H1 (cell line): Measurements from ENCODE around the gene MRPS17. TPM values are rescaled to one million over a fixed set of nuclear protein-coding genes. Genes with fewer than 3 reads are reported as not detected.

Experiments used
- CHD7 ChIP-seq: fragments of 300-600 bp; sonication (generic); IDR thresholded peaks from 2 replicates; pipeline ENCODE4 v1.7.1; 2012; ENCODE audit warnings: low read length, moderate library complexity, mild to moderate bottlenecking, inconsistent platforms; ENCODE audit not compliant: insufficient replicate concordance
- EP300 ChIP-seq, 2 experiments: IDR thresholded peaks; 1 replicate in 1 of 2; 2 replicates in 1 of 2; pipeline ENCODE4 v1.6.1; 2011 to 2012; ENCODE audit warnings: low read depth in 2 of 2, low read length in 2 of 2, mild to moderate bottlenecking in 2 of 2, borderline replicate concordance in 1 of 2, inconsistent platforms in 1 of 2, moderate library complexity in 1 of 2
- GABPA ChIP-seq: IDR thresholded peaks from 2 replicates; pipeline ENCODE4 v1.6.1; 2011; ENCODE audit warnings: mild to moderate bottlenecking, low read length, moderate library complexity, borderline replicate concordance; ENCODE audit not compliant: insufficient read depth
- TBP ChIP-seq: IDR thresholded peaks from 2 replicates; pipeline ENCODE4 v1.6.1; 2011; ENCODE audit warnings: low read depth, low read length, improper control_type of control experiment
- polyA plus RNA-seq, 7 experiments: library from polyadenylated mRNA; depleted of rRNA in 3 of 7; stranded (reverse) in 5 of 7; unstranded in 2 of 7; fragments of >200 nt in 5 of 7; fragments of 200-250 nt in 2 of 7; gene quantifications; 1 replicate in 5 of 7; 2 replicates in 1 of 7; 4 replicates in 1 of 7; pipeline versions ENCODE4 v1.2.1 to v1.2.3, GENCODE V29; 2011 to 2013; ENCODE audit warnings: missing spikeins in 2 of 7, mixed read lengths in 2 of 7
- total RNA-seq: library from RNA; stranded (reverse); fragmentation: NEBNext Ultra II Directional; extraction: Animal tissue kit (Norgen Biotek cat#: 25700); gene quantifications from 2 replicates; pipeline ENCODE4 v1.2.1, GENCODE V29; 2021

MRPS17 gene
- total and polyA plus RNA-seq, 2 of the 8 experiments (the other 6 are each of a cell fraction or from before 2014, with no cell fraction given): 15.8 to 27.3 TPM

DNA sequence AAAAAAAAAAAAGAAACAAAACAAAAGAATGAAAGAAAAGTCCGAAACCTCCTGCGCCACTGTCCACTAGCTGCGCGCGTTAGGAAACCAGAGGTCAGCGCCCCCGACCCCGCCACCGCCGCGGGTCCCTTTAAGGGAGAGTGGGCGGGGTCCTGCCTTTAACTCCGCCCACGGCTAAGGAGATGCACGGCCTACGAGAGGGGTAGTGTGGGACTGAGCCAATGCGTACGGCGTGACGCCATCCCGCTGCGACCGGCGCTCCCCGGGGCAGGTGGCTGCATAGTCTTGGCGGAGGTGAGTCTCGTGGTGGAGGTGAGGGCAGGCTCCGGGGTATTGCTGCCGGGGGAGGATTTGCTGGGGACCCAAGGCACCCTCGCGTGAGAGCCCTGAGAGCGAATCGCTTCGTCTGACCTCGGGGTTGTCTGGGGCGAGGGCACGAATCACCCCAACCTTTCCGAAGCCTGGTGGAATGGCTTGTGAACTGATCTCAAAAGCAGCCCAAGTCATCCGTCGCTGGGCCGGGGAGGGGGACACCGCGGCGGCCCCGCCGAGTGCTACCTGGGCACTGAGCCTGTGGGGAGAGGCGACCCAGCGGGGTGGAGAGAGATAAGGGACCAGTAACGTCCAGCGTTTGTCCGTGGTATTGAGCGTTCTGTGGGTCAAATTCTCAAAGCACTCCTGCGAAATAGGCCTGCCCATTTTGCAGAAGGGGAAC is at the start of gene MRPS17 (continued):
- TF ChIP-seq EP300 (IDR thresholded peaks at IDR 0.05; ENCODE audit: borderline replicate concordance in 1 of 2, low read depth in 2 of 2, low read length in 2 of 2) (peak in 1 of 2 experiments; percentile 59; a peak in 1 of 3 replicates), CHD7 (no peak), GABPA (no peak), TBP (peak; percentile 91)
- TF ChIP-seq, all 59 proteins: peak for 24
